Astrocyte (in vitro differentiated cells and primary cell): ENCODE measurements around the gene SFTPD. TPM values are rescaled to one million over a fixed set of nuclear protein-coding genes. Genes with fewer than 3 reads are reported as not detected.

ENCODE experiments used
- DNase-seq: peaks from one replicate; pipeline ENCODE4 v3.0.0-alpha.2; 2010; ENCODE audit warnings: low read depth
- FAIRE-seq: peaks from 2 replicates; lab custom pipeline; 2011; peaks lifted over from hg19 to GRCh38; lab: Jason Lieb, UNC
- H2AFZ ChIP-seq: 2 replicates; pipeline ENCODE4 v1.6.0; 2012; ENCODE audit warnings: low read depth, low read length, inconsistent platforms
- H3K27ac ChIP-seq: 2 replicates; pipeline ENCODE4 v1.5.1; 2011; ENCODE audit warnings: low read depth, low read length, inconsistent platforms
- H3K27me3 ChIP-seq: 2 replicates; pipeline ENCODE4 v1.6.0; 2011; ENCODE audit warnings: low read length, inconsistent platforms; ENCODE audit not compliant: insufficient read depth
- H3K36me3 ChIP-seq: 2 replicates; pipeline ENCODE4 v1.5.1; 2011; ENCODE audit warnings: low read length, inconsistent platforms; ENCODE audit not compliant: insufficient read depth
- H3K4me1 ChIP-seq: 2 replicates; pipeline ENCODE4 v1.5.1; 2011; ENCODE audit warnings: low read length, inconsistent platforms; ENCODE audit not compliant: insufficient read depth
- H3K4me2 ChIP-seq: 2 replicates; pipeline ENCODE4 v1.6.0; 2012; ENCODE audit warnings: low read length, inconsistent platforms
- H3K4me3 ChIP-seq: 2 replicates; pipeline ENCODE4 v1.5.1; 2011; ENCODE audit warnings: low read depth, mild to moderate bottlenecking, low read length, inconsistent platforms; ENCODE audit not compliant: insufficient read depth
- H3K79me2 ChIP-seq: 2 replicates; pipeline ENCODE4 v1.6.0; 2012; ENCODE audit warnings: mild to moderate bottlenecking, low read length, inconsistent platforms; ENCODE audit not compliant: insufficient read depth
- H3K9ac ChIP-seq: 2 replicates; pipeline ENCODE4 v1.6.0; 2012; ENCODE audit warnings: mild to moderate bottlenecking, low read length, inconsistent platforms
- H3K9me3 ChIP-seq: 2 replicates; pipeline ENCODE4 v1.5.1; 2012; ENCODE audit warnings: low read depth, mild to moderate bottlenecking, low read length, inconsistent platforms; ENCODE audit not compliant: insufficient read depth
- H4K20me1 ChIP-seq: 2 replicates; pipeline ENCODE4 v1.6.0; 2012; ENCODE audit warnings: low read length, inconsistent platforms; ENCODE audit not compliant: insufficient read depth
- H3K27ac Mint-ChIP-seq: one replicate; pipeline ENCODE4 v1.8.0; 2021; ENCODE audit warnings: mild to moderate bottlenecking, mixed read lengths; ENCODE audit not compliant: unreplicated experiment
- H3K27me3 Mint-ChIP-seq: one replicate; pipeline ENCODE4 v1.8.0; 2021; ENCODE audit warnings: low read depth, mixed read lengths; ENCODE audit not compliant: unreplicated experiment
- H3K36me3 Mint-ChIP-seq: one replicate; pipeline ENCODE4 v1.8.0; 2021; ENCODE audit warnings: low read depth, mixed read lengths; ENCODE audit not compliant: unreplicated experiment
- H3K4me1 Mint-ChIP-seq: one replicate; pipeline ENCODE4 v1.8.0; 2021; ENCODE audit warnings: low read depth, mixed read lengths; ENCODE audit not compliant: unreplicated experiment
- H3K4me3 Mint-ChIP-seq: one replicate; pipeline ENCODE4 v1.8.0; 2021; ENCODE audit warnings: mild to moderate bottlenecking, moderate library complexity, mixed read lengths; ENCODE audit not compliant: unreplicated experiment
- H3K9me3 Mint-ChIP-seq: one replicate; pipeline ENCODE4 v1.8.0; 2021; ENCODE audit warnings: mild to moderate bottlenecking, mixed read lengths; ENCODE audit not compliant: unreplicated experiment
- EZH2 ChIP-seq: IDR thresholded peaks from 2 replicates; pipeline ENCODE4 v1.6.1; 2012; ENCODE audit warnings: mild to moderate bottlenecking, low read length, inconsistent platforms; ENCODE audit not compliant: insufficient read depth
- total RNA-seq: library from RNA; stranded (reverse); gene quantifications from 2 replicates; pipeline ENCODE4 v1.2.1, GENCODE V29; 2021
- TF ChIP-seq, protein P1 (sequence below): IDR thresholded peaks from 2 replicates; pipeline ENCODE4 v1.5.1; 2011; ENCODE audit warnings: low read depth, mild to moderate bottlenecking, inconsistent platforms, low read length, moderate library complexity; ENCODE audit not compliant: insufficient read depth

SFTPD gene
- total RNA-seq, 1 donor from 2014 or later = 0.27 TPM

DNA sequence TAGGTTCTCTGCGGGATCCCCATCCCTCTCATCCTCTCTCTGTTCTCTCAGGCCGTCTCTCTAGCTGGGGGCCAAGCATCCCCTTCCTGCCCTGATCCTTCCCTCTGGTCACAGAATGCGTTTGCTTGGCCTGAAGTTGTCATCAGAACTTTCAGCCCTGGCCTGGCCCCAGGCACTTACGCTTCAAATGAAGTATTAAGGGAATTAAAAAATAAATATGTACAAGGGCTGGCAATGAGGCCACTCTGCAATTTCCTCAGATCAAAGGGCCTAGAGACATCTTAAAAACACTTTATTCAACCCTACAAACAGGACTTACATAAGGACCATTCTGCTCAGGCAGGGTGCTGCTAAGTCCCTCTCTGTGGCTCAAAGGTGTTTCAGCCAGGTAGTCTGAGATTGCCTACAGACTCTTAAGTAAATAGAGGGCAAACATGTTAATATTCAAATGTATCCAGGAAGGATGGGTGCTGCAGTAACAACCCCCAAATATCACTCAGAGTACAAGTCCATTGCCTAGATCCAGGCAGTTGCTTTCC lies 16.0 kb downstream of the SFTPD start:
- no peak for DNase-seq
- Mint-ChIP-seq H3K4me1 (no peaks in the 10 kb centered on the region), H3K9me3 (no peaks in the 10 kb centered on the region), H3K36me3 (no peaks in the 10 kb centered on the region), H3K27ac (no peak overlapping the region), H3K27me3 (peaks cover 32% of the 10 kb centered on the region), H3K4me3 (no peak overlapping the region)
- Histone ChIP-seq H3K4me2 (no peak overlapping the region), H3K4me3 (no peak overlapping the region), H3K36me3 (no peaks in the 10 kb centered on the region), H3K27me3 (peaks cover 17% of the 10 kb centered on the region), H3K4me1 (no peaks in the 10 kb centered on the region), H3K79me2 (no peaks in the 10 kb centered on the region), H2AFZ (no peak overlapping the region), H4K20me1 (no peaks in the 10 kb centered on the region), H3K27ac (no peak overlapping the region), H3K9me3 (no peaks in the 10 kb centered on the region), H3K9ac (no peak overlapping the region)
- TF ChIP-seq, protein P1, sequence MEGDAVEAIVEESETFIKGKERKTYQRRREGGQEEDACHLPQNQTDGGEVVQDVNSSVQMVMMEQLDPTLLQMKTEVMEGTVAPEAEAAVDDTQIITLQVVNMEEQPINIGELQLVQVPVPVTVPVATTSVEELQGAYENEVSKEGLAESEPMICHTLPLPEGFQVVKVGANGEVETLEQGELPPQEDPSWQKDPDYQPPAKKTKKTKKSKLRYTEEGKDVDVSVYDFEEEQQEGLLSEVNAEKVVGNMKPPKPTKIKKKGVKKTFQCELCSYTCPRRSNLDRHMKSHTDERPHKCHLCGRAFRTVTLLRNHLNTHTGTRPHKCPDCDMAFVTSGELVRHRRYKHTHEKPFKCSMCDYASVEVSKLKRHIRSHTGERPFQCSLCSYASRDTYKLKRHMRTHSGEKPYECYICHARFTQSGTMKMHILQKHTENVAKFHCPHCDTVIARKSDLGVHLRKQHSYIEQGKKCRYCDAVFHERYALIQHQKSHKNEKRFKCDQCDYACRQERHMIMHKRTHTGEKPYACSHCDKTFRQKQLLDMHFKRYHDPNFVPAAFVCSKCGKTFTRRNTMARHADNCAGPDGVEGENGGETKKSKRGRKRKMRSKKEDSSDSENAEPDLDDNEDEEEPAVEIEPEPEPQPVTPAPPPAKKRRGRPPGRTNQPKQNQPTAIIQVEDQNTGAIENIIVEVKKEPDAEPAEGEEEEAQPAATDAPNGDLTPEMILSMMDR = no peak
- no peak for TF ChIP-seq EZH2
- FAIRE-seq = no peak

DNA sequence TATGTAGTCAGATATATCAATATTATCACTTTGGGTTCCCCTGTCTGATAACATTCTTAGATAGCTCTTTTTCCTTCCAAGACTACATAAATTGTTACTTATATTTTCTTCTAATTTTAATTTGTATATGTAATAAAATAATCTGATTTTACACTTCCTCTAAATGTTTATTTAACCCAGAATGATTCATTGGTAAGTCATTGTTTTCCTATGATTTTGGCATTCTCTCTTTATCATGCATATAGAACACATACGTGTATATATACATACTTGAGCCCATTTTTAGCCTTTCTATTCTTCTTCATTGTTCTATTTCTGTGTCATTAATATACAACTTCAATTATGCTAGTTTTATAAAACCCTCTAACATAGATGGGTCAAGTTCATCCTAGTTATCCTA lies 16.6 kb downstream of the SFTPD start:
- H3K36me3 ChIP-seq = no peaks in the 10 kb centered on the region
- no peak overlapping the region for H3K4me2 ChIP-seq
- DNase-seq = no peak
- Mint-ChIP-seq H3K27me3 (peaks cover 32% of the 10 kb centered on the region), H3K9me3 (no peaks in the 10 kb centered on the region), H3K4me1 (no peaks in the 10 kb centered on the region), H3K4me3 (no peak overlapping the region), H3K27ac (no peak overlapping the region), H3K36me3 (no peaks in the 10 kb centered on the region)
- H2AFZ ChIP-seq = no peak overlapping the region
- H3K9me3 ChIP-seq = no peaks in the 10 kb centered on the region
- no peaks in the 10 kb centered on the region for H3K4me1 ChIP-seq
- peaks cover 17% of the 10 kb centered on the region for H3K27me3 ChIP-seq
- no peak for FAIRE-seq
- TF ChIP-seq, protein P1 = no peak
- TF ChIP-seq EZH2 = no peak
- no peaks in the 10 kb centered on the region for H4K20me1 ChIP-seq
- no peak overlapping the region for H3K9ac ChIP-seq
- no peaks in the 10 kb centered on the region for H3K79me2 ChIP-seq
- H3K4me3 ChIP-seq = no peak overlapping the region
- H3K27ac ChIP-seq = no peak overlapping the region

DNA sequence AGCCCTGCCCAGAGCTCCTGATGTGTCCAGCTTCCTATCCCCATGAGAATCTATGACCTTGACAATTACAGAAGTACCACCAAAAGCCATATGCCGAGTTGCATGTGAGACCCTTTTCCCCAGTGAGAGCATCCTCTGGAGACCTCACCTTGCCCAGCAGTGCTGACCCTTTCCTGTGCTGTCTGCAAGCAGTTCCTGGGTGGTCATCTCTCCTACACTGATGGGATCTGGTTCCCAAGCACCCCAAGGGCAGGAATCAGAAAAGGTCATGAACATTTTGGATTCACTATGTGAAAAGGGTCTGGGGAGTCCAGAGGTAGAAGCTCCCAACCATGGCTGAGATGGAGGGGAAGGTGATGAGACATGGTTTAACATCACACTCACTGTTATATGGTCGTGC lies 18.2 kb downstream of the SFTPD start:
- Histone ChIP-seq H3K79me2 (no peaks in the 10 kb centered on the region), H3K36me3 (no peaks in the 10 kb centered on the region), H2AFZ (no peak overlapping the region), H4K20me1 (no peaks in the 10 kb centered on the region), H3K4me1 (no peaks in the 10 kb centered on the region), H3K4me2 (no peak overlapping the region), H3K27ac (no peak overlapping the region), H3K9me3 (no peaks in the 10 kb centered on the region), H3K9ac (no peak overlapping the region), H3K4me3 (no peak overlapping the region), H3K27me3 (peaks cover 17% of the 10 kb centered on the region)
- H3K9me3 Mint-ChIP-seq = peaks cover 5% of the 10 kb centered on the region
- H3K4me1 Mint-ChIP-seq = no peaks in the 10 kb centered on the region
- H3K4me3 Mint-ChIP-seq = no peak overlapping the region
- no peak for TF ChIP-seq EZH2
- TF ChIP-seq, protein P1 = no peak
- peaks cover 4% of the 10 kb centered on the region for H3K36me3 Mint-ChIP-seq
- DNase-seq (no peak), FAIRE-seq (no peak)
- H3K27ac Mint-ChIP-seq = no peak overlapping the region
- H3K27me3 Mint-ChIP-seq = peaks cover 26% of the 10 kb centered on the region
